Measurements from ENCODE around the gene CAMTA1.

DNA sequence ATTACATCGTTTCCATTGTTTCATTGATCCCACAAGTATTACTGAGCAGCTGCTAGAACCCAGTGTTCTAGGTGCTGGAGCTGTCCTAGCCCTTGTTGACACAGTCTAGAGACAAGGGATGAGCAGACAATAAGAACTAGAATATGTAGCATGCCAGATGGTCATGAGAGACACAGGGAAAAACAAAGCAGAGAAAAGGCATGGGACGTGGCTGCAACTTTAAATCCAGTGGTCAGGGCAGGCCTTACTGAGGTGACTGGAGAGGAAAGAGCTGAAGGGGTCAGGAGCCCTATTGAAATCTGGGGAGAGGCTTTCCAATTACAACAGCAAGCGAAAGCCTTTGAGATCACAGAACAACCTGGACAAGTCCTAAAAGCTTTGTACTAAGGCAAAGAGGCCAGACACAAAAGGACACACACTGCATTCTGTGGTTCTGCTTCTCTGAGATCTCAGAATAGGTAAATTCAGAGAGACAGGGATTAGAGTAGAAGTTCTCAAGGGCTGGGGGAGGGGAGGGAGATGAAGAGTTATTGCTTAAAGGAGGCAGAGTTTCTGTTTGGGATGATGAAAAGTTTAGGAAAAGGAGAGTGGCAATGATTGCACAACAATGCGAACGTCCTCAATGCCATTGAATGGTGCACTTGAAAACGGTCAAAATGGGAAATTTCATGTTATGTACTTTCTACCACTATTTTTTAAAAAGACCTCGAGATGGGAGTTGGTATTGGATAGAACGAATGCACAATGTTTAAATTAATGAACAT is 518.5 kb downstream of the CAMTA1 start:
- TF ChIP-seq, protein P1, sequence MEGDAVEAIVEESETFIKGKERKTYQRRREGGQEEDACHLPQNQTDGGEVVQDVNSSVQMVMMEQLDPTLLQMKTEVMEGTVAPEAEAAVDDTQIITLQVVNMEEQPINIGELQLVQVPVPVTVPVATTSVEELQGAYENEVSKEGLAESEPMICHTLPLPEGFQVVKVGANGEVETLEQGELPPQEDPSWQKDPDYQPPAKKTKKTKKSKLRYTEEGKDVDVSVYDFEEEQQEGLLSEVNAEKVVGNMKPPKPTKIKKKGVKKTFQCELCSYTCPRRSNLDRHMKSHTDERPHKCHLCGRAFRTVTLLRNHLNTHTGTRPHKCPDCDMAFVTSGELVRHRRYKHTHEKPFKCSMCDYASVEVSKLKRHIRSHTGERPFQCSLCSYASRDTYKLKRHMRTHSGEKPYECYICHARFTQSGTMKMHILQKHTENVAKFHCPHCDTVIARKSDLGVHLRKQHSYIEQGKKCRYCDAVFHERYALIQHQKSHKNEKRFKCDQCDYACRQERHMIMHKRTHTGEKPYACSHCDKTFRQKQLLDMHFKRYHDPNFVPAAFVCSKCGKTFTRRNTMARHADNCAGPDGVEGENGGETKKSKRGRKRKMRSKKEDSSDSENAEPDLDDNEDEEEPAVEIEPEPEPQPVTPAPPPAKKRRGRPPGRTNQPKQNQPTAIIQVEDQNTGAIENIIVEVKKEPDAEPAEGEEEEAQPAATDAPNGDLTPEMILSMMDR (IDR thresholded peaks at IDR 0.05; ENCODE audit: insufficient read depth, low read length, poor library complexity, severe bottlenecking): no peak
- TF ChIP-seq EZH2phosphoT487 (conservative IDR thresholded peaks at IDR 0.05; ENCODE audit: low read length): no peak

Data from SU-DHL-6 (cell line).